Amniotic stem cell (primary cell): ENCODE data around the gene CRIP2.

Experiments used
- DNase-seq: peaks from one replicate; lab custom pipeline; 2025; lab: John Stamatoyannopoulos, UW

The CRIP2 gene

DNA sequence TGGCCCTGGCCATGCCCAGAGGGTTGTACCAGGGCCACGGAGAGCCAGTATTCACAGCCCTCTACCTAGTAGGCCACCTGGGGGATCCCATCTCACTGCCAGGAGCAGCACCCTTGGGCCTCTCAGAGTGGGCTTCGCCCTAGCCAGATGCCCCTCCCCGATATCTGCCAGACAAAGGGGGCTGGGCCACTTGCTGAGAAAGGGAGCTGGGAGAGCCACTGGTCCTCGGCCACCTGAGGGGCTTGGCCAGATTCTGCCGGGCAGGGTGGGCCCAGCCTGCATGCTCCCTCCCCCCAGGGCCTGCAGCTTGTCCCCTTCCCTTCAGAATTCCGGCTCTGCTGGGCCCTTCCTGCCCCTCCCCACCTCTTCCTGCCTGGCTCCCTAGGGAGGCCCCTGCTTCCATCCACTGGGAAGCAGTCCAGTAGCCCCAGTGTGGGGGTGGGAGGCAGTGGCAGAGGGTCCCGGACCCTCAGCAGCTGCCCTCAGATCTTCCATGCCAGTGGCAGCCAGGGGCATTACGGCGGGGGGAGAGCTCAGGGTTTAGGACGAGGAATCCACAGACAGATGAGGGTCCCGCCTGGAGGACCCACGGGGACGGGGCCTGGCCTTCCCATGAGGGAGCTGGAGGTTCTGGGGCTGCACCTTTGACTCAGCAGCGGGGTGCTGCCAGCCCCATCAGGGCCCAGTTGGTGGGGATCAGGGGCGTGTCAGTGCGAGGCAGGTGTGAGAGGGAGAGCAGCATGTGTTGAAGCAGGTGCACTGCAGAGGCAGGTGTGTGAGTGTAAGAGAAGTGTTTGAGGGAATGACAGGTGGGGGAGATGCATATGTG is 2.4 kb downstream of the CRIP2 start:
- no peak for DNase-seq

GRCh38 chr14:105477660-105478397 is 3.2 kb downstream of the CRIP2 start:
- DNase-seq, result no peak

DNA sequence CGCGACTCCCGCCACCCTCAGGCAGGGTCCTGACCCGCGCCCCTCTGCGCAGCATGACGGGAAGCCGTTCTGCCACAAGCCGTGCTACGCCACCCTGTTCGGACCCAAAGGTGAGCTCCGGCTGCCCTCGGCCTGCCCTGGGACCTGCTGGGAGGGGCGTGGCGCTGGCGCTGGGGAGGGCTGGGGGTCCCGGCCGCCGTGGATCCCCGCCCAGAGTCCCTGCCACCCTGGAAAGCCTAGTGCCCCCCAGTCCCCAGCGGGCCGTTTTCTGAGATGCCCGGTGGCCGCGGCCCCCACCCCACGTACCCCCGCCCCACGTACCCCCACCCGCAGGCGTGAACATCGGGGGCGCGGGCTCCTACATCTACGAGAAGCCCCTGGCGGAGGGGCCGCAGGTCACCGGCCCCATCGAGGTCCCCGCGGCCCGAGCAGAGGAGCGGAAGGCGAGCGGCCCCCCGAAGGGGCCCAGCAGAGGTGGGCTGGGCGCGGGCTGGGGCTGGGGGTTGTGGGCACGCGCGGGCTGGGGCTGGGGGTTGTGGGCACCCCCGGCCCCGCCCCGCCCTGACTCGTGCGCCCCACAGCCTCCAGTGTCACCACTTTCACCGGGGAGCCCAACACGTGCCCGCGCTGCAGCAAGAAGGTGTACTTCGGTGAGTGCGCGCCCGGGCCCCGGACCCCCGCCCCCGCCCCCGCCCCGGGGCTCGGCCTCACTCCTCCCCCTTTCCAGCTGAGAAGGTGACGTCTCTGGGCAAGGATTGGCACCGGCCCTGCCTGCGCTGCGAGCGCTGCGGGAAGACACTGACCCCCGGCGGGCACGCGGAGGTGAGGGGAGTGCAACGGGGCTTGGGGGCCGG is 4.0 kb downstream of the CRIP2 start:
- no peak for DNase-seq

GRCh38 chr14:105479431-105480158 is 5.0 kb downstream of the CRIP2 start:
- no peak for DNase-seq

DNA sequence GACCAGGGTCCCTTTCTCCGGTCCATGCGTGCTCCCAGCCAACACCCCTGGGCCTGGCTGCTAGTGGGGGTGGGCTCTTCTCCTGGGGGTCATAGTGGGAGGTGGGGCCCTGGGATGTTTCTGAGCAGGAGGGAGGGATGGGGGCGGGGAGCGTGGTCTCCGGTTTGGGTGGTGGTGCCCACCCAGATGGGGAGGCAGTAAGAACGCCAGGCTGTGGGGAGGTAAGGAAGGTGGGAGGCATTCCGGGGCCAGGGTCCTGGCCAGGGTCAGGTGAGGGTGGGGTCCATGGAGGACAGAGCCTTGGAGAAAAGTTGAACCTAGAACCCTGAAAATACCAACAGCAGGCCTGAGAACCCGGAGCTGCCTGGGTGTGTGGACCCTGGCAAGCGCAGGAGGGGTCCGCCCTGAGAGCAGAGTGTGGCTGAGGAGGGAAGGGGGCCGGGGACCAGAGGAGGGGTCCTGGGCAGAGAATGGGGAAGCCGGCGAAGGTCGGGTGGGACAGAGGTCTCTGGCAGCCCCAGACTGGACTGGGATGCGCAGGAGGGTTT is 5.7 kb downstream of the CRIP2 start:
- DNase-seq, result no peak

GRCh38 chr14:105480807-105481801 is 6.5 kb downstream of the CRIP2 start:
- peak; percentile 49 for DNase-seq

DNA sequence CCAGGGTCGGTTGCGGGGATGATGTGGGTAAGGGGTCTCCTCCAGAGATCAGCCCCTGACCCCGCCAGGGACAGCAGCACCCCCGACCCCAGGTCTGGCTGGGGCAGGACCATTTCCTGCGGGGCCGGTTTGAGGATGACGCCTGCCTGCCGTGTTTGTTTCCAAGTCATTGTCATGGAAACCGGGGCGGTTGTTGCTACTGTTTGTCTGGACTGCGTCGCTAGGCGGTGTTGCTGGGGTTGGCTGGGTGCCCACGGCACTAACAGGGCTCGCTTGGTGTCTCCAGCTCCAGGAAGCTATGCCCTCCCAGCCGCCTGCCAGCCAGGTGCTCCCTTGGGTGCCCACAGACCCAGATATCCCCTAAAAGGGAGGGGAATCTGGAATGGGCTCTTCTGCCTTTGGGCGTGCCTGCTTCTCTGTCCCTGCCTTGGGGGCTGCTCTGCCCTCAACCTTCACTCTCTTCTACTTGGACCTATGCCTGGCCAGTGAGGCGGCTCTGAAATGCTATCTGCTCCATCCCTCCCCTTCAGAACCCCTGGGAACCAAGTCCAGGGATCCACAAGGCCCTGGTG is 7.4 kb downstream of the CRIP2 start:
- peak; percentile 88 for DNase-seq

GRCh38 chr14:105482486-105483110 is 8.0 kb downstream of the CRIP2 start:
- no peak for DNase-seq

GRCh38 chr14:105483300-105484068 is 8.9 kb downstream of the CRIP2 start:
- no peak for DNase-seq

DNA sequence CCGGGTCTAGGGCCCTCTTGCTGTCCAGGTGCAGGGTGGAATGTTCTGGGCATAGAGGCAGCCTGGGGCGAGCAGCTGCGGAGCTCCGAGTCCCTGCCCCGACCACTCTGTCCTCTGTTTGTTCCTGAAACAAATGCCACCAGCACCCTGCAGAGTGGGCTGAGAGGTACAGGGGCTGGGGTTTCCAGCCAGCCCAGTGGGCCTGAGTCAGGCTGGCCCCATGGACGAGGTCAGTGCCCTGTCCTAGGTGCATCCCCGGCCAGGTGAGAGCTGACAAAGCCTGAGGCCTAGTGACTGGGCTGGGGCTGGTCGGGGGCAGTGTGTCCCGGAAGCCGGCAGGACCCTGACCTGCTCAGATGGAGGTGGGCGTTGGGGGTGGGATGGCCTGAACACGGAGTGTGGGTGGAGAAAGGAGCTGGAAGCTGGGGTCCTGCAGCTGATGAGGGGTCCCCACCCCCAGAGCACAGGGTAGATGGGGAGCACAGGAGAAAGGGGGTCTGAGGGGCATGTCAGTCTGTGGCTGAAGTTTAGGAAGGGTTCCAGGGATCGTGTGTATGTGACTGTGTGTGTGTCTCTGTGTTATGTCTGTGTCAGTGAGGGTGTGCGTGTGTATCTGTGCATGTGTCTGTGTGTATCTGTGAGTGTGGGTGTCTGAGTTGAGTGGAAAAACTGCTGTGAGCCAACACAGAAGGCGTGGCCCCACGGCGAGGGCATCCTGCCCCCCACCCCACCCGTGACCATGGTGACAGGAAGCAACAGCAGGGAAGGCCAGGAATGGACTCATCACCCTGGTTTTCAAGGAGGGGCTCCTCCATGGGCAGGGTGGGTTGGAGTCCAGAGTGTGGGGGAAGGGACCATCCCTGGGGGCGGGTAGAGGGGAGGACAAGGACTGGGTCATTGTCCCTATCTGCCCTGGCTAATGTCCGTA is 9.7 kb downstream of the CRIP2 start:
- DNase-seq, result no peak

- no peak for DNase-seq
These were observed 10.4 kb downstream of the CRIP2 start for GRCh38 chr14:105484997-105485393.

GRCh38 chr14:105485739-105486162 is 11.1 kb downstream of the CRIP2 start:
- no peak for DNase-seq

DNA sequence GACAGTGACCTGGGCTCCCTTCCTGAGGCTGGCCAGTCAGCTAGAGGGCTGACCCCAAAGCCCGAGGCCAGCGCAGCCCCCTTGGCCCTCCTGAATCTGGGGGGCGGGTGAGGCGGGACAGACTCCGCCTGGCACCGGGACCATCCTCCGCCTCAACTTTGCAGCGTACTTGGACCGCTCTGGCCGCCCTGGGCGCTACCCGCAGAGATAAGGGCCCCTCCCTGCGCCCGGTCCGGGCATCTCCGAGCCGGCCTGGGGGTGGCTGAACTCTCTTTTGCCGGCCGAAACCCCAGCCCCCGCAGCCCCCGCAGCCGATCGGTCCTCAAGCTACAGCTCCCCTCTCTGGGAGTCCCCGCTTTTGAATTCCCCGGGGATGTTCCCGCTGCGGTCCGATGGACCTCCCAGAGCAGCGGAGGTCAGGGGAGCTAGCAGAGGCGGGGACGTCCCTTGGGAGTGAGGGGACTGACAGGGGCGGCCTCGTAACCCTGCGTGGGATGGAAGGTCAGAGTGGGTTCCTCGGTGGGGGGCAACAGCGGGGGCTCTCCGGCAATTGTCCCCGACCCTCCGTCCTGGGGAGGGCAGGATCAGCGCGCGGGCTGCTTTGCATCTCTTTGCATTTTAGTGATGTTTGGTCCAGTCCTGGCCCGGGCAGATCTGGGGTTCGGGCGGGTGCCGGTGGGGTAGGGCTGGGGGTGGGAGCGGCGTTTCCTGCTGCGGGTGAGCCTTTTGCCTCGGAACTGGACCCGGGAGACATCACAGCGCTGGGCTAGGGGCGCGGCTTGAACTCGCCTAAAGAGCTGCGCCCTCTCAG is 11.7 kb downstream of the CRIP2 start, which contains the start of gene CRIP1:
Gene CRIP1, plus strand, starts transcription at position 724 of the 811 bp plus-strand sequence. CDS start 374 bp downstream, outside the sequence.
- DNase-seq, result no peak

DNA sequence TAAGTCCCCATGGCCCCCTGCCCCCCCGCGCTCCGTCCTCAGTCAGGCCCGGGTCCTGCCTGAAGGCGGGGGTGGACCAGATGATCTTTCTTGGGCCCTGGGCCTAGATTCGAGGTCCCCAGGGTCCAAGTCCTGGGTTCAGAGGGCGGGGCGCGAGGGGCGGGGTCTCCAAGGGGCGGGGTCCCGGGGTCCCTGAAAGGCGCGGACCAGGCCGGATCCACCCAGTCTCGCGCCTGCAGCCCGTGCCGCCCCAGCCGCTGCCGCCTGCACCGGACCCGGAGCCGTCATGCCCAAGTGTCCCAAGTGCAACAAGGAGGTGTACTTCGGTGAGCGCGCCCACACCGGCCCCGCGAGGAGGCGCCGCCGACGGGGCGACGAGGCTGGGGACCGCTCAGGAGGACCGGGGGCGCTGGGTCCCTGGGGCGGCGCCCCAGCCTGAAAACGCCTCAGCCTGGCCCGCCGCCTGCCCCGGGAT is 12.4 kb downstream of the CRIP2 start:
- DNase-seq, result no peak

GRCh38 chr14:105487449-105487985 is 12.9 kb downstream of the CRIP2 start:
- no peak for DNase-seq
